Measurements from ENCODE around the gene FAM234A. TPM values are rescaled to one million over a fixed set of nuclear protein-coding genes. Genes with fewer than 3 reads are reported as not detected.

Gene FAM234A
- total and polyA plus RNA-seq, 8 donors: 13.1 to 87.2 (median 35.1) TPM

DNA sequence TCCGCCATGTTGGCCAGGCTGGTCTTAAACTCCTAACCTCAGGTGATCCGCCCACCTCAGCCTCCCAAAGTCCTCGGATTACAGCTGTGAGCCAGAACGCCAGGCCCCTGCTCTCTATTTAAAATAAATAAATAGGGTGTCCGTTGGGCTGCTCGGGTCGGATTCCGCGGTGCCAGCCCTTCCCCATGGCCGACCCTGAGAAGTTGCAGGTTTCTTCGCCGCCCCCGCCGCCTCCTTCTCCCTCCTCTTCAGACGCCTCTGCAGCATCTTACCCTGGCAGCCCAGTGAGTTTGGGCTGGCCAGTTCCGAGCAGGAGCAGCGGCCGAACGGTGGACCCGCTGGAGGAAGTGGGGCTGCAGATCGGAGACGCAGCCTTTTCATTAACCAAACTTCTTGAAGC lies 3.7 kb upstream of the FAM234A start:
- no peaks in the 10 kb centered on the region for H3K9me3 ChIP-seq
- no peak for TF ChIP-seq EP300 (IDR thresholded peaks at IDR 0.05)
- TF ChIP-seq, protein P1, sequence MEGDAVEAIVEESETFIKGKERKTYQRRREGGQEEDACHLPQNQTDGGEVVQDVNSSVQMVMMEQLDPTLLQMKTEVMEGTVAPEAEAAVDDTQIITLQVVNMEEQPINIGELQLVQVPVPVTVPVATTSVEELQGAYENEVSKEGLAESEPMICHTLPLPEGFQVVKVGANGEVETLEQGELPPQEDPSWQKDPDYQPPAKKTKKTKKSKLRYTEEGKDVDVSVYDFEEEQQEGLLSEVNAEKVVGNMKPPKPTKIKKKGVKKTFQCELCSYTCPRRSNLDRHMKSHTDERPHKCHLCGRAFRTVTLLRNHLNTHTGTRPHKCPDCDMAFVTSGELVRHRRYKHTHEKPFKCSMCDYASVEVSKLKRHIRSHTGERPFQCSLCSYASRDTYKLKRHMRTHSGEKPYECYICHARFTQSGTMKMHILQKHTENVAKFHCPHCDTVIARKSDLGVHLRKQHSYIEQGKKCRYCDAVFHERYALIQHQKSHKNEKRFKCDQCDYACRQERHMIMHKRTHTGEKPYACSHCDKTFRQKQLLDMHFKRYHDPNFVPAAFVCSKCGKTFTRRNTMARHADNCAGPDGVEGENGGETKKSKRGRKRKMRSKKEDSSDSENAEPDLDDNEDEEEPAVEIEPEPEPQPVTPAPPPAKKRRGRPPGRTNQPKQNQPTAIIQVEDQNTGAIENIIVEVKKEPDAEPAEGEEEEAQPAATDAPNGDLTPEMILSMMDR (IDR thresholded peaks at IDR 0.05): no peak
- TF ChIP-seq POLR2AphosphoS5 (IDR thresholded peaks at IDR 0.05): no peak
- H3K4me3 ChIP-seq: no peak overlapping the region
- WGBS, 5 donors: 80 to 84% (median 82%) methylated on average over 22 of the region's 22 CpGs
- no peak for DNase-seq
- intact Hi-C loops (cut with DNase I; ENCODE audit: low total_unique reads): loop anchor here (10.0 kb wide), 1 partner anchor 134 kb away; no protein-coding TSS in a partner anchor
- peaks cover 24 to 46% (median 39%) of the 10 kb centered on the region in 4 donors for H3K4me1 ChIP-seq
- H3K27me3 ChIP-seq: no peaks in the 10 kb centered on the region
- peaks cover 8 to 20% (median 18%) of the 10 kb centered on the region in 4 donors for H3K36me3 ChIP-seq
- no peak overlapping the region for H3K27ac ChIP-seq

- DNase-seq: no peak
- peak overlapping the region in 2 of 5 donors; percentile 15 to 34 for H3K27ac ChIP-seq
- intact Hi-C loops (cut with DNase I; ENCODE audit: low total_unique reads): loop anchor here (10.0 kb wide), 1 partner anchor 125 kb away; no protein-coding TSS in a partner anchor
Observed at GRCh38 chr16:239948-240277, 5.3 kb downstream of the FAM234A start.

DNA sequence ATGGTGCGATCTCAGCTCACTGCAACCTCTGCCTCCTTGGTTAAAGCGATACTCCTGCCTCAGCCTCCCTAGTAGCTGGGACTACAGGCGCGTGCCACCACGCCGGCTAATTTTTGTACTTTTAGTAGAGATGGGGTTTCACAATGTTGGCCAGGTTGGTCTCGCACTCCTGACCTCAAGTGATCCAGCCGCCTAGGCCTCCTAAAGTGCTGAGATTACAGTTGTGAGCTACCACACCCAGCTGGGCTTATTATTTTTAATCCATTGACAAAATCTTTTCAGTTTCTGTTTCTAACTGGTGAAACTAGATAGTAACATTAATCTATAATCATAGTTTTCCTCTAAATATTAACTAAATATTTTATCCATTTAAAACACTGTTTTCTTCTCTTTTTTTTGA lies 5.9 kb downstream of the FAM234A start:
- Histone ChIP-seq H3K27ac (peak overlapping the region in 2 of 5 donors; percentile 15 to 34), H3K27me3 (no peaks in the 10 kb centered on the region), H3K4me3 (no peak overlapping the region), H3K9me3 (no peaks in the 10 kb centered on the region), H3K36me3 (peaks cover 0 to 6% (median 0%) of the 10 kb centered on the region in 4 donors), H3K4me1 (peaks cover 5 to 41% (median 25%) of the 10 kb centered on the region in 4 donors)
- DNase-seq: no peak
- TF ChIP-seq, protein P1 (IDR thresholded peaks at IDR 0.05): no peak
- TF ChIP-seq POLR2AphosphoS5 (IDR thresholded peaks at IDR 0.05) (no peak), EP300 (IDR thresholded peaks at IDR 0.05) (no peak), POLR2A (IDR thresholded peaks at IDR 0.05) (no peak)
- intact Hi-C loops (cut with DNase I; ENCODE audit: low total_unique reads): no loop called here
- WGBS, 5 donors: 76 to 95% (median 85%) methylated on average over 8 of the region's 8 CpGs

More at GRCh38 chr16:239948-240277, 5.3 kb downstream of the FAM234A start:
- Histone ChIP-seq H3K4me1 (peaks cover 7 to 46% (median 29%) of the 10 kb centered on the region in 4 donors), H3K4me3 (no peak overlapping the region), H3K27me3 (no peaks in the 10 kb centered on the region), H3K9me3 (no peaks in the 10 kb centered on the region), H3K36me3 (peaks cover 0 to 6% (median 0%) of the 10 kb centered on the region in 4 donors)
- TF ChIP-seq POLR2AphosphoS5 (IDR thresholded peaks at IDR 0.05) (no peak), POLR2A (IDR thresholded peaks at IDR 0.05) (no peak), EP300 (IDR thresholded peaks at IDR 0.05) (no peak)
- TF ChIP-seq, protein P1 (IDR thresholded peaks at IDR 0.05): no peak
- WGBS, 5 donors: 22 to 51% (median 38%) methylated on average over 3 of the region's 3 CpGs

GRCh38 chr16:242281-242680 lies 7.7 kb downstream of the FAM234A start:
- TF ChIP-seq POLR2A (IDR thresholded peaks at IDR 0.05) (no peak), POLR2AphosphoS5 (IDR thresholded peaks at IDR 0.05) (no peak), EP300 (IDR thresholded peaks at IDR 0.05) (no peak)
- TF ChIP-seq, protein P1 (IDR thresholded peaks at IDR 0.05): no peak
- Histone ChIP-seq H3K9me3 (no peaks in the 10 kb centered on the region), H3K4me1 (peaks cover 0 to 31% (median 18%) of the 10 kb centered on the region in 4 donors), H3K4me3 (no peak overlapping the region), H3K27ac (peak overlapping the region in 1 of 5 donors; percentile 32), H3K36me3 (peaks cover 0 to 6% (median 0%) of the 10 kb centered on the region in 4 donors), H3K27me3 (no peaks in the 10 kb centered on the region)
- no peak for DNase-seq
- intact Hi-C loops (cut with DNase I; ENCODE audit: low total_unique reads): no loop called here
- 76 to 86% (median 84%) methylated on average over 7 to 10 of the region's 10 CpGs for WGBS, 5 donors

Measured in stomach (tissue), 9 donors.